Measurements from ENCODE around the gene PARK7.
A peak's percentile ranks its signal among the peaks of the same experiment; 100 is the strongest.
"Not testable (repeated sequence)": the region's sequence is repeated elsewhere in the genome, so short reads cannot be mapped to it uniquely, and the experiment has no call there.

PARK7 gene

GRCh38 chr1:7961216-7962013, at the start of gene PARK7:
TSS of gene PARK7 (plus strand) at chr1:7961711. CDS start at chr1:7962786, 1,075 bp downstream.
- peak; percentile 100 for DNase-seq

- DNase-seq, result no peak
Measured at GRCh38 chr1:7912145-7912544, 49.4 kb upstream of the PARK7 start.

GRCh38 chr1:7912743-7913557, 48.6 kb upstream of the PARK7 start:
- DNase-seq, result no peak

- DNase-seq, result no peak
Measured at GRCh38 chr1:7915826-7916500, 45.5 kb upstream of the PARK7 start.

GRCh38 chr1:7916501-7916830, 45.0 kb upstream of the PARK7 start:
- no peak for DNase-seq

- DNase-seq, result not testable (repeated sequence)
Measured at GRCh38 chr1:7917971-7918370, 43.5 kb upstream of the PARK7 start.

- DNase-seq, result no peak
Measured at GRCh38 chr1:7919880-7920279, 41.6 kb upstream of the PARK7 start.

GRCh38 chr1:7921796-7922195, 39.7 kb upstream of the PARK7 start:
- peak; percentile 52 for DNase-seq

- DNase-seq, result peak; percentile 54
Measured at GRCh38 chr1:7922301-7922700, 39.2 kb upstream of the PARK7 start.

GRCh38 chr1:7927061-7927460, 34.5 kb upstream of the PARK7 start:
- not testable (repeated sequence) for DNase-seq

- no peak for DNase-seq
Measured at GRCh38 chr1:7928247-7928646, 33.3 kb upstream of the PARK7 start.

GRCh38 chr1:7929637-7930036, 31.9 kb upstream of the PARK7 start:
- DNase-seq, result no peak

- no peak for DNase-seq
Measured at GRCh38 chr1:7930645-7931445, 30.7 kb upstream of the PARK7 start.

GRCh38 chr1:7931446-7931812, 30.1 kb upstream of the PARK7 start:
- DNase-seq, result no peak

GRCh38 chr1:7932524-7933138, 28.9 kb upstream of the PARK7 start:
- DNase-seq, result no peak

- DNase-seq, result no peak
Measured at GRCh38 chr1:7938070-7938469, 23.4 kb upstream of the PARK7 start.

- DNase-seq, result no peak
Measured at GRCh38 chr1:7940034-7940433, 21.5 kb upstream of the PARK7 start.

GRCh38 chr1:7940745-7941436, 20.6 kb upstream of the PARK7 start, which contains the start of gene TNFRSF9:
TSS of gene TNFRSF9 (minus strand) at chr1:7940839. CDS start at chr1:7939994, 845 bp downstream.
- DNase-seq, result no peak

- no peak for DNase-seq
Measured at GRCh38 chr1:7941437-7941793, 20.1 kb upstream of the PARK7 start.

GRCh38 chr1:7942214-7942921, 19.1 kb upstream of the PARK7 start:
- DNase-seq, result peak; percentile 56

- no peak for DNase-seq
Measured at GRCh38 chr1:7943251-7943650, 18.3 kb upstream of the PARK7 start.
